GM12878 (cell line): ENCODE results near the gene ADAMTS2. TPM values are rescaled to one million over a fixed set of nuclear protein-coding genes. Genes with fewer than 3 reads are reported as not detected.

Experiments used
- ATAC-seq: fragments of 200-7000 bp; cut with Tn5 transposase; 3 replicates; pipeline ENCODE4 v1.9.1; 2020; ENCODE audit warnings: mild to moderate bottlenecking, moderate library complexity
- BruUV-seq: library from RNA; stranded (reverse); fragments of 400-500 nt; replicated peaks from 2 replicates; lab custom pipeline; 2021; lab: Mats Ljungman, UMichigan
- CTCF ChIA-PET: fragments of 300-600 bp; sonication (Branson Sonifier 250); formaldehyde crosslinking; extraction: SDS; loops from one replicate; lab custom pipeline; 2021; ENCODE audit warnings: inconsistent platforms; lab: Yijun Ruan, JAX
- POLR2A ChIA-PET: fragments of 350-600 bp; formaldehyde crosslinking; extraction: SDS; loops from one replicate; lab custom pipeline; 2021; ENCODE audit warnings: inconsistent platforms; lab: Charles Lee
- RAD21 ChIA-PET: fragments of 300-600 bp; sonication (Branson Sonifier 250); formaldehyde crosslinking; loops from one replicate; lab custom pipeline; 2023; ENCODE audit warnings: antibody characterized with exemption; ENCODE audit not compliant: unreplicated experiment; lab: Charles Lee
- SMC1A ChIA-PET: fragments of 300-600 bp; sonication (Branson Sonifier 250); formaldehyde crosslinking; loops from one replicate; lab custom pipeline; 2023; ENCODE audit not compliant: unreplicated experiment, uncharacterized antibody; lab: Charles Lee
- DNase-seq: peaks from one replicate; pipeline ENCODE4 v3.0.0-alpha.2; 2011; ENCODE audit warnings: low read depth, low spot score
- FAIRE-seq: peaks from 3 replicates; lab custom pipeline; 2011; peaks lifted over from hg19 to GRCh38; lab: Jason Lieb, UNC
- H2AFZ ChIP-seq: 2 replicates; pipeline ENCODE4 v1.6.0; 2011; ENCODE audit warnings: low read depth, low read length, control low read depth; ENCODE audit not compliant: control insufficient read depth
- H3K27ac ChIP-seq: 2 replicates; pipeline ENCODE4 v1.5.1; 2011; ENCODE audit warnings: control low read depth; ENCODE audit not compliant: control insufficient read depth, insufficient read depth
- H3K27me3 ChIP-seq, 2 experiments: replicated peaks in 1 of 2; 2 replicates each; pipeline versions ENCODE4 v1.6.0 to v1.6.1; 2011; ENCODE audit warnings: low read length in 1 of 2; ENCODE audit not compliant: control insufficient read depth in 2 of 2, insufficient read depth in 2 of 2
- H3K36me3 ChIP-seq, 2 experiments: 2 replicates each; pipeline ENCODE4 v1.5.1; 2011; ENCODE audit warnings: low read length in 1 of 2; ENCODE audit not compliant: control insufficient read depth in 2 of 2, insufficient read depth in 2 of 2
- H3K4me1 ChIP-seq: 2 replicates; pipeline ENCODE4 v1.6.1; 2011; ENCODE audit warnings: mild to moderate bottlenecking, low read length, moderate library complexity, mixed read lengths; ENCODE audit not compliant: control insufficient read depth, insufficient read depth
- H3K4me2 ChIP-seq: 2 replicates; pipeline ENCODE4 v1.6.0; 2011; ENCODE audit warnings: control low read depth; ENCODE audit not compliant: control insufficient read depth, insufficient read depth
- H3K4me3 ChIP-seq: fragments of 200-600 bp; sonication (generic); 2 replicates; pipeline ENCODE4 v1.5.1; 2016
- H3K79me2 ChIP-seq: 2 replicates; pipeline ENCODE4 v1.6.0; 2011; ENCODE audit warnings: low read length; ENCODE audit not compliant: control insufficient read depth, insufficient read depth
- H3K9ac ChIP-seq: 2 replicates; pipeline ENCODE4 v1.8.0; 2011; ENCODE audit warnings: low read length, control low read depth, mixed read lengths; ENCODE audit not compliant: control insufficient read depth, insufficient read depth
- H3K9me3 ChIP-seq: replicated peaks from 3 replicates; pipeline ENCODE4 v1.5.1; 2011; ENCODE audit warnings: mild to moderate bottlenecking, low read length; ENCODE audit not compliant: control insufficient read depth, insufficient read depth
- H4K20me1 ChIP-seq: 2 replicates; pipeline ENCODE4 v1.6.0; 2011; ENCODE audit not compliant: control insufficient read depth, insufficient read depth
- BCL11A ChIP-seq: IDR thresholded peaks from 2 replicates; pipeline ENCODE4 v1.6.1; 2011; ENCODE audit warnings: low read depth, low read length
- BHLHE40 ChIP-seq, 2 experiments: fragments of 450-650 bp in 1 of 2; IDR thresholded peaks; 2 replicates each; pipeline ENCODE4 v1.6.1; 2011 to 2017; ENCODE audit warnings: low read depth in 2 of 2, borderline replicate concordance in 1 of 2, improper control_type of control experiment in 1 of 2, low read length in 1 of 2, mild to moderate bottlenecking in 1 of 2
- BRCA1 ChIP-seq: IDR thresholded peaks from 2 replicates; pipeline ENCODE4 v1.6.1; 2011; ENCODE audit warnings: low read depth, low read length, improper control_type of control experiment
- CHD2 ChIP-seq: IDR thresholded peaks from 2 replicates; pipeline ENCODE4 v1.6.1; 2011; ENCODE audit warnings: low read depth, low read length, improper control_type of control experiment, borderline replicate concordance
- E2F4 ChIP-seq: IDR thresholded peaks from 2 replicates; pipeline ENCODE4 v1.6.1; 2012; ENCODE audit warnings: low read depth, low read length, improper control_type of control experiment
- EP300 ChIP-seq, 2 experiments: fragments of 150-350 bp in 1 of 2; IDR thresholded peaks; 2 replicates each; pipeline ENCODE4 v1.6.1; 2011 to 2012; ENCODE audit warnings: low read depth in 2 of 2, low read length in 2 of 2, borderline replicate concordance in 1 of 2, improper control_type of control experiment in 1 of 2, inconsistent platforms in 1 of 2; ENCODE audit not compliant: control insufficient read depth in 1 of 2
- ETV6 ChIP-seq, 2 experiments: fragments of 450-650 bp in 1 of 2; IDR thresholded peaks in 1 of 2; conservative IDR thresholded peaks in 1 of 2; 2 replicates each; pipeline ENCODE4 v1.6.1; 2014; ENCODE audit warnings: antibody characterized with exemption in 1 of 2, borderline replicate concordance in 1 of 2, low read depth in 1 of 2, mild to moderate bottlenecking in 1 of 2, moderate library complexity in 1 of 2
- NBN ChIP-seq: fragments of 450-650 bp; IDR thresholded peaks from 2 replicates; pipeline ENCODE4 v1.6.1; 2016
- PAX5 ChIP-seq: IDR thresholded peaks from 2 replicates; pipeline ENCODE4 v1.6.1; 2011; ENCODE audit warnings: low read depth, low read length, borderline replicate concordance
- PKNOX1 ChIP-seq: fragments of 450-650 bp; IDR thresholded peaks from 2 replicates; pipeline ENCODE4 v1.6.1; 2016; ENCODE audit warnings: mild to moderate bottlenecking
- RCOR1 ChIP-seq: conservative IDR thresholded peaks from 2 replicates; pipeline ENCODE4 v1.6.1; 2012; ENCODE audit warnings: low read depth, low read length, improper control_type of control experiment
- SMC3 ChIP-seq: IDR thresholded peaks from 2 replicates; pipeline ENCODE4 v1.6.1; 2011; ENCODE audit warnings: low read length, improper control_type of control experiment, borderline replicate concordance
- SRF ChIP-seq, 2 experiments: IDR thresholded peaks; 2 replicates each; pipeline ENCODE4 v1.6.1; 2011; ENCODE audit warnings: low read depth in 2 of 2, low read length in 2 of 2, mild to moderate bottlenecking in 1 of 2, moderate library complexity in 1 of 2
- TAF1 ChIP-seq: IDR thresholded peaks from 2 replicates; pipeline ENCODE4 v1.6.1; 2011; ENCODE audit warnings: mild to moderate bottlenecking, low read depth, low read length, borderline replicate concordance
- TARDBP ChIP-seq: IDR thresholded peaks from 2 replicates; pipeline ENCODE4 v1.6.1; 2016; ENCODE audit warnings: borderline replicate concordance
- YBX1 ChIP-seq: fragments of 450-650 bp; IDR thresholded peaks from 2 replicates; pipeline ENCODE4 v1.6.1; 2016; ENCODE audit warnings: antibody characterized with exemption
- ZNF217 ChIP-seq: fragments of 450-650 bp; IDR thresholded peaks from 2 replicates; pipeline ENCODE4 v1.6.1; 2017; ENCODE audit warnings: antibody characterized with exemption, mild to moderate bottlenecking
- ZNF24 ChIP-seq: fragments of 450-650 bp; IDR thresholded peaks from 2 replicates; pipeline ENCODE4 v1.6.1; 2017; ENCODE audit warnings: antibody characterized with exemption, mild to moderate bottlenecking
- WGBS: methylation state at CpG from one replicate; pipeline ENCODE4 v1.1.6; 2016; ENCODE audit warnings: low lambda C conversion rate; ENCODE audit not compliant: insufficient replicate concordance, insufficient coverage; ENCODE audit errors: missing lambda C conversion rate; 5-methylcytosine and 5-hydroxymethylcytosine counted together
- in situ Hi-C: fragments of 300-500 bp; cut with MboI; formaldehyde crosslinking; loops from 9 replicates; pipeline ENCODE4 v1.14.3; 2018; ENCODE audit warnings: mixed read lengths
- intact Hi-C: fragments of 100-400 bp; cut with micrococcal nuclease; formaldehyde crosslinking; loops from one replicate; pipeline ENCODE4 v1.14.2; 2022; ENCODE audit not compliant: unreplicated experiment
- polyA plus RNA-seq, 11 experiments: library from polyadenylated mRNA; depleted of rRNA in 4 of 11; unstranded in 6 of 11; stranded (reverse) in 5 of 11; fragments of >200 nt; fragmentation: Nextera tagmentation in 4 of 11; fragmentation: Illumina TruSeq in 1 of 11; extraction: Ambion mirVana in 4 of 11; extraction: Trizol in 1 of 11; gene quantifications; 1 replicate in 1 of 11; 2 replicates in 10 of 11; pipeline versions ENCODE4 v1.2.1 to v1.2.3, GENCODE V29; 2011 to 2016; ENCODE audit warnings: inconsistent platforms in 2 of 11, missing spikeins in 2 of 11, low read depth in 1 of 11
- total RNA-seq, 4 experiments: library from RNA; depleted of rRNA in 3 of 4; stranded (reverse); fragments of >200 nt in 3 of 4; fragmentation: Illumina TruSeq in 1 of 4; extraction: Trizol in 1 of 4; gene quantifications; 2 replicates each; pipeline versions ENCODE4 v1.2.1 to v1.2.3, GENCODE V29; 2013 to 2021
- TF ChIP-seq, protein P1 (sequence below): IDR thresholded peaks from 2 replicates; pipeline ENCODE4 v1.6.1; 2011; ENCODE audit warnings: borderline replicate concordance, low read depth, mild to moderate bottlenecking, moderate library complexity, mixed read lengths, low read length; ENCODE audit not compliant: insufficient read depth; ENCODE audit errors: extremely low read length

The ADAMTS2 gene
- total and polyA plus RNA-seq, 10 of the 15 experiments (the other 5 are each of a cell fraction or from before 2014, with no cell fraction given) = 0.03 to 0.05 TPM; not detected in 8

GRCh38 chr5:179374506-179375235 is 29.4 kb upstream of the ADAMTS2 start:
- Histone ChIP-seq H2AFZ (no peak overlapping the region), H3K4me2 (no peak overlapping the region), H3K9me3 (no peaks in the 10 kb centered on the region; the same call in 2 of the 3 replicates), H3K4me3 (no peak overlapping the region), H3K79me2 (no peaks in the 10 kb centered on the region), H3K27ac (no peak overlapping the region), H3K9ac (no peak overlapping the region), H3K27me3 (no peaks in the 10 kb centered on the region), H4K20me1 (no peaks in the 10 kb centered on the region), H3K4me1 (no peaks in the 10 kb centered on the region), H3K36me3 (no peaks in the 10 kb centered on the region)
- ATAC-seq (no peak), DNase-seq (no peak), FAIRE-seq (no peak)
- WGBS = 48% methylated on average over 24 of the region's 31 CpGs
- intact Hi-C loops = no loop called here
- TF ChIP-seq NBN = no peak
- TF ChIP-seq BRCA1 = no peak
- TF ChIP-seq RCOR1 = no peak
- no peak for TF ChIP-seq TAF1
- TF ChIP-seq BHLHE40 (IDR thresholded peaks at IDR 0.05; ENCODE audit: borderline replicate concordance in 1 of 2, low read depth in 2 of 2, low read length in 1 of 2) = no peak
- TF ChIP-seq TARDBP = no peak
- no peak for TF ChIP-seq SMC3
- TF ChIP-seq SRF (IDR thresholded peaks at IDR 0.05; ENCODE audit: low read depth in 2 of 2, low read length in 2 of 2) = no peak
- no peak for TF ChIP-seq PKNOX1
- no peak for TF ChIP-seq ETV6 (conservative IDR thresholded peaks at IDR 0.05 in 1 of 2, IDR thresholded peaks at IDR 0.05 in 1 of 2; ENCODE audit: borderline replicate concordance in 1 of 2, low read depth in 1 of 2)
- TF ChIP-seq BCL11A = no peak
- TF ChIP-seq, protein P1, sequence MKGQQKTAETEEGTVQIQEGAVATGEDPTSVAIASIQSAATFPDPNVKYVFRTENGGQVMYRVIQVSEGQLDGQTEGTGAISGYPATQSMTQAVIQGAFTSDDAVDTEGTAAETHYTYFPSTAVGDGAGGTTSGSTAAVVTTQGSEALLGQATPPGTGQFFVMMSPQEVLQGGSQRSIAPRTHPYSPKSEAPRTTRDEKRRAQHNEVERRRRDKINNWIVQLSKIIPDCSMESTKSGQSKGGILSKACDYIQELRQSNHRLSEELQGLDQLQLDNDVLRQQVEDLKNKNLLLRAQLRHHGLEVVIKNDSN = no peak
- no peak for TF ChIP-seq E2F4
- TF ChIP-seq EP300 (IDR thresholded peaks at IDR 0.05; ENCODE audit: borderline replicate concordance in 1 of 2, control insufficient read depth in 1 of 2, low read depth in 2 of 2, low read length in 2 of 2) = no peak
- no peak for TF ChIP-seq PAX5
- no peak for TF ChIP-seq ZNF24
- no peak for TF ChIP-seq ZNF217
- TF ChIP-seq YBX1 = no peak
- no peak for TF ChIP-seq CHD2
- ChIA-PET SMC1A (no interaction called here), RAD21 (no interaction called here), CTCF (no interaction called here), POLR2A (no interaction called here)
- in situ Hi-C loops = no loop called here
- no TSS peak for BruUV-seq
